Right atrium auricular region (tissue), 2 donors: ENCODE measurements around the gene ATP11A. TPM values are rescaled to one million over a fixed set of nuclear protein-coding genes. Genes with fewer than 3 reads are reported as not detected.
"Not testable (repeated sequence)": the region's sequence is repeated elsewhere in the genome, so short reads cannot be mapped to it uniquely, and the experiment has no call there.

Experiments
- DNase-seq: peaks from one replicate; pipeline ENCODE4 v3.0.0-alpha.2; 2019; ENCODE audit warnings: low spot score
- H3K27ac ChIP-seq, 2 donors: fragments of 200-600 bp; sonication (generic); 1 replicate in 1 of 2; 2 replicates in 1 of 2; pipeline ENCODE4 v1.5.1; 2016 to 2019
- H3K27me3 ChIP-seq, 2 donors: fragments of 200-600 bp; sonication (generic); one replicate each; pipeline versions ENCODE4 v1.5.1 to v1.6.0; 2017 to 2019
- H3K36me3 ChIP-seq: fragments of 200-600 bp; sonication (generic); one replicate; pipeline ENCODE4 v1.5.1; 2016
- H3K4me1 ChIP-seq, 2 donors: fragments of 200-600 bp; sonication (generic); one replicate each; pipeline versions ENCODE4 v1.5.1 to v1.6.0; 2017 to 2019
- H3K4me3 ChIP-seq, 2 donors: fragments of 200-600 bp; sonication (generic); 1 replicate in 1 of 2; 2 replicates in 1 of 2; pipeline ENCODE4 v1.5.1; 2017 to 2019; ENCODE audit warnings: mild to moderate bottlenecking in 1 of 2, moderate library complexity in 1 of 2
- H3K9me3 ChIP-seq, 2 donors: fragments of 200-600 bp; sonication (generic); one replicate each; pipeline ENCODE4 v1.5.1; 2019
- total RNA-seq, 2 donors: library from RNA; depleted of rRNA; stranded (reverse); fragments of >200 nt; gene quantifications; one replicate each; pipeline ENCODE4 v1.1.0, GENCODE V29; 2016
- TF ChIP-seq, protein P1 (sequence below), 2 donors: fragments of 200-600 bp; sonication (generic); IDR thresholded peaks; one replicate each; pipeline ENCODE4 v1.5.1; 2019; ENCODE audit warnings: antibody characterized with exemption in 2 of 2

The ATP11A gene
- total RNA-seq, 2 donors from 2014 or later, result 31.8 to 48.6 TPM

DNA sequence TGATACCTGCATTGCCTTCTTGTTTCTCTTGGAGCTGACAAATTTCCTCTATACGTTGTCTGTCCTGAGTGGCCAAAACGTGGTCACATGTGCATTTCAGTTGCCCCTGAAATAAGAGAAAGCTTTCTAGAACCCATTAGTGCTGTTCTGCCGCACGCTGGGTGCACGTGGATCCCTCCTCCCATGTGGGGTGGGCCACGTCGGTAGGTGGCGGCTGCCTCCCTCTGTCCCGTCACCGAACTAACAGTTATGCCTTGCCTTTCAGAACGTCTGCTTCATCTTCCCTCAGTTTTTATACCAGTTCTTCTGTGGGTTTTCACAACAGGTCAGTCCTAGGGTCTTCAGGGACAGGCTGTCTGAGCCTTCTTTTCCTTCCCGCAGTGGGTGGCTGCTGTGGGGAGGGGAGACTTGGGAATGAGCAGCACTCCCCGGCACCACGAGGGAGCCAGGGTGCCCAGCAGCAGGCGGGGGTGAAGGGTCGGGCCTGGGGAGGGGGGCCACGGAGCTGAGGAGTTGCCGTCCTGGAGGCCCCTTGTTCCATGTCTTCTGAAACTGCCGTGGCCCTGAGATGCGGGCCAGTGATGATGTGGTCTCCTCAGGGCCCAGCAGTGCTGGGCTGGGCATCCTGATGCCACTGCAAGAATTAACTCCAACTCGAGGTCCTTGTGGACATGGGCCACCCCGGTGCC is 169.4 kb downstream of the ATP11A start:
- H3K36me3 ChIP-seq, result peaks cover 69% of the 10 kb centered on the region
- H3K27ac ChIP-seq, result no peak overlapping the region
- H3K27me3 ChIP-seq, result no peaks in the 10 kb centered on the region

DNA sequence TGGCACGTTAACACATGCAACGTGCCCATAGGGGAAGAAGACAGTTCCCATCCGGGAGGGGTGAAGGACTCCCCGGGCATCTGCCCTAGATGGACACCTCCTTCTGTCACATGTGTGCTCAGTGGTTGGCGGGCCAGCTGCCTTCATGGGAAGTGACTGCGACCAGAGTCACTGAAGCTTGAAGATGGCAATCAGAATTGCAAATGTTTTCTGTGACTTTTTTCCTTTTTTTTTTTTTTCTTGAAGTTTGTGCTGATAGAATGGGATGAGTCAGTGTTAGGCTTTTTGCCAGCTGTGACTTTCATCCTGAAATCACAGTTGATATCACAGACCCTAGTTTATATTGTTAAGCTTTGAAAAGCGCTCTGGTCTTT is 170.0 kb downstream of the ATP11A start:
- Histone ChIP-seq H3K4me1 (peaks cover 0 to 6% of the 10 kb centered on the region in 2 donors), H3K4me3 (no peak overlapping the region), H3K27me3 (no peaks in the 10 kb centered on the region), H3K9me3 (no peaks in the 10 kb centered on the region), H3K36me3 (peaks cover 63% of the 10 kb centered on the region), H3K27ac (no peak overlapping the region)
- TF ChIP-seq, protein P1, sequence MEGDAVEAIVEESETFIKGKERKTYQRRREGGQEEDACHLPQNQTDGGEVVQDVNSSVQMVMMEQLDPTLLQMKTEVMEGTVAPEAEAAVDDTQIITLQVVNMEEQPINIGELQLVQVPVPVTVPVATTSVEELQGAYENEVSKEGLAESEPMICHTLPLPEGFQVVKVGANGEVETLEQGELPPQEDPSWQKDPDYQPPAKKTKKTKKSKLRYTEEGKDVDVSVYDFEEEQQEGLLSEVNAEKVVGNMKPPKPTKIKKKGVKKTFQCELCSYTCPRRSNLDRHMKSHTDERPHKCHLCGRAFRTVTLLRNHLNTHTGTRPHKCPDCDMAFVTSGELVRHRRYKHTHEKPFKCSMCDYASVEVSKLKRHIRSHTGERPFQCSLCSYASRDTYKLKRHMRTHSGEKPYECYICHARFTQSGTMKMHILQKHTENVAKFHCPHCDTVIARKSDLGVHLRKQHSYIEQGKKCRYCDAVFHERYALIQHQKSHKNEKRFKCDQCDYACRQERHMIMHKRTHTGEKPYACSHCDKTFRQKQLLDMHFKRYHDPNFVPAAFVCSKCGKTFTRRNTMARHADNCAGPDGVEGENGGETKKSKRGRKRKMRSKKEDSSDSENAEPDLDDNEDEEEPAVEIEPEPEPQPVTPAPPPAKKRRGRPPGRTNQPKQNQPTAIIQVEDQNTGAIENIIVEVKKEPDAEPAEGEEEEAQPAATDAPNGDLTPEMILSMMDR (IDR thresholded peaks at IDR 0.05), result no peak
- no peak for DNase-seq

More for the DNA sequence above, 169.4 kb downstream of the ATP11A start:
- no peak overlapping the region for H3K4me3 ChIP-seq
- no peaks in the 10 kb centered on the region for H3K9me3 ChIP-seq
- H3K4me1 ChIP-seq, result peaks cover 0 to 6% of the 10 kb centered on the region in 2 donors
- no peak for DNase-seq
- TF ChIP-seq, protein P1 (IDR thresholded peaks at IDR 0.05), result no peak

DNA sequence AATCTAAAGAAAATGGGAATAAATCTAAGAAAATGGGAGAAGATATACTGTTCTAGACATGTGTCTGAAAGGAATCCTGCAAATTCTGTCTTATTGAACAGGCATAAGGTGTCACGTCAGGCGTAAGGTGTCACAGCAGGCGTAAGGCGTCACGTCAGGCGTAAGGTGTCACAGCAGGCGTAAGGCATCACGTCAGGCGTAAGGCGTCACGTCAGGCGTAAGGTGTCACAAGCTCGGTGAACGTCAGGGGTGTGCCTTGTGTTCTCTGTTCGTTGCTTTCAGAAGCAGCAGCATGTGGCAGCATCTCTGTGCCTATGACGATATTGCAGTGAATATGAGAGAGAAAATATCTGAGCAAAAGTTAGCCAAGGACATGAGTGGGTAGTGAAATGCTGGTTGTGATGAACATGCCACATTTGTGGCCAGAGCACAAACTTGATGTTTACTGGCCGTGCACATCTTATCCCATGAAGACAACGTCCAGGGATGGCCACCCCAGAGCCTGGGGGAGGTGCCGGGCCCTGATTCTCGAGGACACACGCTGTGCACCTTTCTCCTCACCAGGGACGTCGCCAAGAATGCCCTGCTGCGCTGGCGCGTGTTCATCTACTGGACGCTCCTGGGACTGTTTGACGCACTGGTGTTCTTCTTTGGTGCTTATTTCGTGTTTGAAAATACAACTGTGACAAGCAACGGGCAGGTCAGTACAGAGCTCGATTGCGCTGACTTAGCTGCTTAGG is 172.2 kb downstream of the ATP11A start:
- Histone ChIP-seq H3K36me3 (peaks cover 41% of the 10 kb centered on the region), H3K9me3 (no peaks in the 10 kb centered on the region), H3K4me3 (no peak overlapping the region), H3K27ac (no peak overlapping the region), H3K27me3 (no peaks in the 10 kb centered on the region), H3K4me1 (peaks cover 0 to 6% of the 10 kb centered on the region in 2 donors)
- no peak for DNase-seq
- TF ChIP-seq, protein P1 (IDR thresholded peaks at IDR 0.05), result no peak

DNA sequence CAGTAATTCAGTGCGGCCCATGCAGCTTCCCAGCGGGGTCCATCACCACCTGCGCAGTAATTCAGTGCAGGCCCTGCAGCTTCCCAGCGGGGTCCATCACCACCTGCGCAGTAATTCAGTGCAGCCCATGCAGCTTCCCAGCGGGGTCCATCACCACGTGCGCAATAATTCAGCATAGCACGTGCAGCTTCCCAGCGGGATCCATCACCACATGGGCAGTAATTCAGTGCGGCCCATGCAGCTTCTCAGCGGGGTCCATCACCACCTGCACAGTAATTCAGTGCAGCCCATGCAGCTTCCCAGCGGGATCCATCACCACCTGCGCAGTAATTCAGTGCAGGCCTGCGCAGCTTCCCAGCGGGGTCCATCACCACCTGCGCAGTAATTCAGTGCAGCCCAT is 173.5 kb downstream of the ATP11A start:
- H3K4me3 ChIP-seq, H3K27me3 ChIP-seq, H3K27ac ChIP-seq, H3K4me1 ChIP-seq, DNase-seq, H3K9me3 ChIP-seq: not testable (repeated sequence)
- H3K36me3 ChIP-seq, result peaks cover 30% of the 10 kb centered on the region

DNA sequence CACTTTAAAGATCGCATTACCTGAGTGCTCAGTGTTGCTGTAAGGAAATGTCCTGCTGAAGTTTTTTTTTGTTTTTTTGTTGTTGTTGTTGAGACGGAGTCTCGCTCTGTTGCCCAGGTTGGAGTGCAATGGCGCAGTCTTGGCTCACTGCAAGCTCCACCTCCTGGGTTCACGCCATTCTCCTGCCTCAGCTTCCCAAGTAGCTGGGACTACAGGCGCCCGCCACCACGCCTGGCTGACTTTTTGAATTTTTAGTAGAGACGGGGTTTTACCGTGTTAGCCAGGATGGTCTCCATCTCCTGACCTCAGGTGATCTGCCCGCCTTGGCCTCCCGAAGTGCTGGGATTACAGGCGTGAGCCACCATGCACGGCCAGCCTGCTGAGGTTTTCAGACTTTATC is 175.6 kb downstream of the ATP11A start:
- H3K36me3 ChIP-seq, result peaks cover 22% of the 10 kb centered on the region
- not testable (repeated sequence) for H3K4me3 ChIP-seq, DNase-seq, H3K9me3 ChIP-seq, H3K27ac ChIP-seq, H3K4me1 ChIP-seq, H3K27me3 ChIP-seq

GRCh38 chr13:112867301-112867711 is 177.5 kb downstream of the ATP11A start:
- TF ChIP-seq, protein P1 (IDR thresholded peaks at IDR 0.05), result no peak
- Histone ChIP-seq H3K36me3 (peaks cover 8% of the 10 kb centered on the region), H3K27me3 (no peaks in the 10 kb centered on the region), H3K4me3 (no peak overlapping the region), H3K4me1 (no peaks in the 10 kb centered on the region), H3K9me3 (no peaks in the 10 kb centered on the region), H3K27ac (no peak overlapping the region)
- DNase-seq, result no peak
